Tibial artery (tissue), 4 donors: ENCODE data around the gene SKAP1.

Experiments used
- DNase-seq, 2 donors: peaks; one replicate each; pipeline ENCODE4 v3.0.0-alpha.2; 2019
- H3K27ac ChIP-seq, 2 donors: fragments of 200-600 bp; sonication (generic) in 1 of 2; 1 replicate in 1 of 2; 2 replicates in 1 of 2; pipeline ENCODE4 v1.5.1; 2018 to 2019; ENCODE audit warnings: mild to moderate bottlenecking in 1 of 2
- H3K27me3 ChIP-seq, 2 donors: fragments of 200-600 bp; sonication (generic) in 1 of 2; one replicate each; pipeline versions ENCODE4 v1.5.1 to v1.6.0; 2016 to 2019
- H3K36me3 ChIP-seq, 3 donors: fragments of 200-600 bp; sonication (generic) in 2 of 3; one replicate each; pipeline ENCODE4 v1.5.1; 2016 to 2019; ENCODE audit warnings: mild to moderate bottlenecking in 2 of 3
- H3K4me1 ChIP-seq, 4 donors: fragments of 200-600 bp; sonication (generic) in 2 of 4; 1 replicate in 3 of 4; 2 replicates in 1 of 4; pipeline ENCODE4 v1.5.1; 2016 to 2019
- H3K4me3 ChIP-seq, 2 donors: fragments of 200-600 bp; sonication (generic) in 1 of 2; 1 replicate in 1 of 2; 2 replicates in 1 of 2; pipeline ENCODE4 v1.5.1; 2018 to 2019; ENCODE audit warnings: mild to moderate bottlenecking in 2 of 2
- H3K9me3 ChIP-seq, 3 donors: fragments of 200-600 bp; sonication (generic) in 1 of 3; one replicate each; pipeline ENCODE4 v1.5.1; 2016 to 2019
- intact Hi-C: fragments of 100-400 bp; cut with DNase I; formaldehyde crosslinking; loops from one replicate; pipeline ENCODE4 v1.15.0; 2023; ENCODE audit warnings: low total_unique reads
- TF ChIP-seq, protein P1 (sequence below), 2 experiments: fragments of 200-600 bp in 1 of 2; fragments of 450-650 bp in 1 of 2; IDR thresholded peaks; one replicate each; pipeline ENCODE4 v1.5.1; 2017 to 2019; ENCODE audit warnings: antibody characterized with exemption in 2 of 2, mild to moderate bottlenecking in 1 of 2, moderate library complexity in 1 of 2

The SKAP1 gene

DNA sequence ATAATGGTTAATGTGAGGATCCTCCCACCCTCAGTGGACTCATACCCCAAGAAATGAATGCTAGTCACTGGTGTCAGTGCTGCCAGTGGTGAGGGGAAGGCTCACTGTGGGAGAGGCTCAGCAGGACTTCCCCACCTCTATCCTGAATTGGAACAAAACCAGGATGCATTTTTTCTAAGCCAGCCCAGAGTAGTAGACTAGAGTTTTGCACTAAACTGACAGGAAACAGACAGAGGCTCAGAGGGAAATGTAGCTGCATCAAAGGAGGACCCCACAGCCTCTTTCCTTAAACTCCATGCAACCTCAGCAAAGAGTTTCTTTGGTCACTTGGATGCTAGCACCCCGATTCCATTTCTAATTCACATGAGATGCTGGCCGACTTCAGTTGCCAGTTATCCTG, 10.7 kb upstream of the SKAP1 start:
- Histone ChIP-seq H3K4me1 (no peaks in the 10 kb centered on the region), H3K27ac (no peak overlapping the region), H3K9me3 (no peaks in the 10 kb centered on the region), H3K27me3 (peaks cover 0 to 41% of the 10 kb centered on the region in 2 donors), H3K4me3 (no peak overlapping the region), H3K36me3 (no peaks in the 10 kb centered on the region)
- intact Hi-C loops: no loop called here
- TF ChIP-seq, protein P1, sequence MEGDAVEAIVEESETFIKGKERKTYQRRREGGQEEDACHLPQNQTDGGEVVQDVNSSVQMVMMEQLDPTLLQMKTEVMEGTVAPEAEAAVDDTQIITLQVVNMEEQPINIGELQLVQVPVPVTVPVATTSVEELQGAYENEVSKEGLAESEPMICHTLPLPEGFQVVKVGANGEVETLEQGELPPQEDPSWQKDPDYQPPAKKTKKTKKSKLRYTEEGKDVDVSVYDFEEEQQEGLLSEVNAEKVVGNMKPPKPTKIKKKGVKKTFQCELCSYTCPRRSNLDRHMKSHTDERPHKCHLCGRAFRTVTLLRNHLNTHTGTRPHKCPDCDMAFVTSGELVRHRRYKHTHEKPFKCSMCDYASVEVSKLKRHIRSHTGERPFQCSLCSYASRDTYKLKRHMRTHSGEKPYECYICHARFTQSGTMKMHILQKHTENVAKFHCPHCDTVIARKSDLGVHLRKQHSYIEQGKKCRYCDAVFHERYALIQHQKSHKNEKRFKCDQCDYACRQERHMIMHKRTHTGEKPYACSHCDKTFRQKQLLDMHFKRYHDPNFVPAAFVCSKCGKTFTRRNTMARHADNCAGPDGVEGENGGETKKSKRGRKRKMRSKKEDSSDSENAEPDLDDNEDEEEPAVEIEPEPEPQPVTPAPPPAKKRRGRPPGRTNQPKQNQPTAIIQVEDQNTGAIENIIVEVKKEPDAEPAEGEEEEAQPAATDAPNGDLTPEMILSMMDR (IDR thresholded peaks at IDR 0.05): no peak
- no peak for DNase-seq

DNA sequence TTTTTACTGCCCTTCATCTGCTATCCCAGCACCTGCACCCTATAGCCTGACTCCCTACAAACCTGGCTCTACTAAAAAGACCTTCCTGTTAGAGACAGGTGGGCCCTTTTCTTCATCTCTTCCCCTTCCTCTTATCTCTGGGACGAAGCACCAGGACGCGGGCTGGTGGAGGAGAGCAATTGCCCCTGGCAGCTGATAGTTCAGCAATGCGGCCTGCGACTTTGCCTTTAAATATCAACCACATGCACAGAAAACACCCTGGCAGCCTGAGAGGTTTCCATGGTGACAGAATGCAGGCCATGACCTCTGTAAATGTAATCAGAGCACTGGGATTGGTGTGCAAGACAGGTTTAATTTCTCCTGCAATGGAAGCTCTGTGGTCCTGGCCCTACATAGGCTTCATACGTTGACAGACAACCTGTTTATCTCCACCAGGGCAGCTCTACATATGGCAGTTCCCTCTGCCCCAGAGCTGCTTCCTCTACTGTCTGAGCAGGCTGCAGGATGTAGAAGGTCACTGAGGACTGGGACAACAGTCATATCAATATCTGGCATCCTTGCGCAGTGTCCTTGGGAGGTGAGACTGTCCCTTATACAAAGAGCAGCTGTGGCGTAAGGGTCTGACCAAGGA, 10.0 kb upstream of the SKAP1 start:
- Histone ChIP-seq H3K4me3 (no peak overlapping the region), H3K4me1 (no peaks in the 10 kb centered on the region), H3K27me3 (peaks cover 0 to 38% of the 10 kb centered on the region in 2 donors), H3K36me3 (no peaks in the 10 kb centered on the region), H3K9me3 (no peaks in the 10 kb centered on the region), H3K27ac (no peak overlapping the region)
- intact Hi-C loops: no loop called here
- DNase-seq: no peak
- TF ChIP-seq, protein P1 (IDR thresholded peaks at IDR 0.05): no peak

DNA sequence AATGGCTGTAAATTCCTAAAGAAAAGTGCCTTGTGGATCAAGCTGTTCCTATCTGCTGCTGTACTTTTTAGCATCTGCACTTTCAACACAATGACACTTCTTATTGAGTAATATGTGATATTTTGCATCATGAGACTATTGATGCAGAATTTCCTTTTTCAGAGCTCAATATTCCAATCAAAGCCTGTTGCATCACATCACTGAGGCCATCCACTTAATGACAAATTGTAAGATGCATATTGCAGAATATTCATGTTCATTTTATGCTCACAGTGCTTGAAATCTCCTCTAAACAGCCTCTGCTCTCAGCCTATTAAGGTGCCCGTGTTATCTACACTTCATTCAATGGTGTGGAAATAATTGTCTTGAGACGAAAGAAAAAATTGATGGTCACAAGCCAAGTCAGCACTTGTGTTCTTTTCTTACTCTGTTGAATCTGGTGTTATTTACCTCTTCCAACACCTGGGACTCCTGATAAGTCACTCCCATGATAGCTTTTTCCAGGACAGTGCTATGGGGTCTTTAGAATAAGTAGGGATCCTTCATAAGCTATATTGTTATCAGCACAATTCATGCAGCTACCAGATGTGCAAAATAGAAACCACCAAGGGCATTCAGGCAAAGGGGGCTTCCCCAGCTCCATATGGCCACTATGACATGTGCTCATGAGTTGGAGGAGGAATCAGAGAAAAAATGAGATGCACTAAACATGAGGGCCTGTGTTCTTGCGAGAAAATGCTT, 9.3 kb upstream of the SKAP1 start:
- no peak overlapping the region for H3K27ac ChIP-seq
- H3K9me3 ChIP-seq: no peaks in the 10 kb centered on the region
- TF ChIP-seq, protein P1 (IDR thresholded peaks at IDR 0.05): no peak
- no peak for DNase-seq
- no peak overlapping the region for H3K4me3 ChIP-seq
- H3K4me1 ChIP-seq: no peaks in the 10 kb centered on the region
- peaks cover 0 to 32% of the 10 kb centered on the region in 2 donors for H3K27me3 ChIP-seq
- no peaks in the 10 kb centered on the region for H3K36me3 ChIP-seq
- intact Hi-C loops: no loop called here

DNA sequence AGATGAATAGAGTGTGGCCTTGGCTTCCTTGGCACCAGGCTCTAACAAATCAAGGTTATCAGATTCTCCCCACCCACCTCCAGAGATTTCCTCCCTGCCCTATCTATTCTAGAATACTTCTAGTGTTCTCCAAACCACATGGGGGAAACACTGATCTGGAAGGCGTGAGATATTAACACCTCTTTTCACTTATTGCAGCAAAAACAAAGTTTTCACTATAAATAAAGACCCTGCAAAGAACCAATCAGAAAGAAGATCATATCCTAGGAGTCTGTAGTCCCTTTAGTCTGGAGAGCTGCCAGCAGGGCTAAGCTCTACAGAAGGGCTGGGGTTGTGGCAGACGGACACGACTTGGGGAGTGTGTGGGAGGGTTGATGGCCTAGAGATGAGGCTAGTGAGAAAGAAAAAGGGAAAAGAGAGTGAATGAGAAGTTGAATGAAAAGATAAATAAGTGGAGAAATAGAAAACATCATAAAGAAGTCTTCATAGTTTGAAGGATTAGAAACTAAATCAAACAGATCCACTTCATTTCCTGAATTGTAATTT, 8.6 kb upstream of the SKAP1 start:
- Histone ChIP-seq H3K4me3 (no peak overlapping the region), H3K4me1 (no peaks in the 10 kb centered on the region), H3K27me3 (peaks cover 0 to 34% of the 10 kb centered on the region in 2 donors), H3K36me3 (no peaks in the 10 kb centered on the region), H3K9me3 (no peaks in the 10 kb centered on the region), H3K27ac (no peak overlapping the region)
- intact Hi-C loops: no loop called here
- TF ChIP-seq, protein P1 (IDR thresholded peaks at IDR 0.05): no peak
- DNase-seq: no peak

DNA sequence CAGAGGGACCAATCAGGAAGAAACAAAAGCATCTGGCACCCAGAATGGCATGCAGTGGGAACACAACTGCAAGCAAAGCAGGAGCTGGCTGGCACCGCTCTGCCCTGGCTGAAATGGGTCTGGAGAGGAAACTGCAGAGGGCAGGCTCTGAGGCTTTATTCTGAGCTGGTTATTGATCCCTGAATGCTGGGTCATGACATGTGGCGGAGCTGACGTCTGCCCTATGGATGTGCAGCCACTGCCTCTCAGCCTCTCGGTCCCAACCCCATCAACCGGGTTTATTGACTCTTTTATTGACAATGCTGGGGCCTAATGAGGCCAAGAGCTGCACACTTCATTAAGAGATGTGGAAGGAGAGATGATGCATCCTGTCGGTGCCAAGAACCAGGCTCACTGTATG, 3.9 kb upstream of the SKAP1 start:
- peaks cover 0 to 8% (median 3%) of the 10 kb centered on the region in 4 donors for H3K4me1 ChIP-seq
- DNase-seq: no peak
- no peaks in the 10 kb centered on the region for H3K36me3 ChIP-seq
- TF ChIP-seq, protein P1 (IDR thresholded peaks at IDR 0.05): no peak
- intact Hi-C loops: no loop called here
- peaks cover 0 to 69% of the 10 kb centered on the region in 2 donors for H3K27me3 ChIP-seq
- no peak overlapping the region for H3K4me3 ChIP-seq
- no peaks in the 10 kb centered on the region for H3K9me3 ChIP-seq
- no peak overlapping the region for H3K27ac ChIP-seq
